GM11168 (cell line): Measurements from ENCODE around the gene SNCG.
"Not testable (repeated sequence)": the region's sequence is repeated elsewhere in the genome, so short reads cannot be mapped to it uniquely, and the experiment has no call there.

Source experiments
- in situ Hi-C: fragments of 300-500 bp; cut with MboI; formaldehyde crosslinking; loops from one replicate; pipeline ENCODE4 v1.12.0; 2022; ENCODE audit warnings: low sequenced_read_pairs; ENCODE audit not compliant: unreplicated experiment

SNCG gene

DNA sequence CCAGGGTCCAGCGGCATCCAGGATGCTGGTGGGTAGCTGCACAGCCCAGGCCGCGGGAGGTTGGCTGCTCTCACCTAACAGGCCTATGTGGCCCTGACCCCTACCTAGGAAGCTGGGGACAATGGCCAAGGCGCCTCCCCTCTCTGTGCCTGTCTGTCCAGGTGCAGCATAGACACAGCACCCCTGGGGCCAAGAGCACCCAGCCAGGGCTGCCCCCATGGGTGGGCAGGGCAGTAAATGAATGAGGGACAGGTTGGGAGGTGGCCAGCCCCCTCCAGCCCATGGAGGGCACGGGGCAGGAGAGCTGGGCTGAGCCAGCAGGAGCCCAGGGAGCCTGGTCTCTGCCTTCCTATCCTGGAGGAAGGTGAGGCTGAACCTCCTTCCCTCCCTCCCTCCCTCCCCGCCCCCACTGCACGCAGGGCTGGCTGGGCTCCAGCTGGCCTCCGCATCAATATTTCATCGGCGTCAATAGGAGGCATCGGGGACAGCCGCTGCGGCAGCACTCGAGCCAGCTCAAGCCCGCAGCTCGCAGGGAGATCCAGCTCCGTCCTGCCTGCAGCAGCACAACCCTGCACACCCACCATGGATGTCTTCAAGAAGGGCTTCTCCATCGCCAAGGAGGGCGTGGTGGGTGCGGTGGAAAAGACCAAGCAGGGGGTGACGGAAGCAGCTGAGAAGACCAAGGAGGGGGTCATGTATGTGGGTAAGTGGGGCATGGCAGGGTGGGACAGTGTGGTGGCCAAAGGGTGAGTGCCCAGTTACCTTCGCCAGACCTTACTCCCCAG is at the start of gene SNCG:
SNCG (plus strand) TSS at position 484 of the 785 bp plus-strand sequence; CDS start at position 583, 99 bp downstream.
- in situ Hi-C loops = no loop called here

DNA sequence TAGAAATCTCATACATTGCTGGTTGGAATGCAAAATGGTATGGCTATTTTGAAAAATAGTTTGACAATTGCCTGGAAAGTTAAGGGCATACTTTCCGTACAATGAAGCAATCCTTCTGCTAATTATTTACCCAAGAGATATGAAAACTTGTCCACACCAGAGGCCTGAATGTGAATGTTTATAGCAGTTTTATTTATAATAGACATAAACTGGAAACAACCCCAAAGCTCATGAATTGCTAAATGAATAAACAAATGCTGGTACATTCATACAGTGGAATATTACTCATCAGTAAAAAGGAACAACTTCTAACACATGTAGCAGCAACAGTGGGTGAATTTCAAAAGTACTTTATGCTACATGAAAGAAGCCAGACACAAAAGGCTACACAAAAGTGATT is 43.7 kb upstream of the SNCG start:
- in situ Hi-C loops = no loop called here

DNA sequence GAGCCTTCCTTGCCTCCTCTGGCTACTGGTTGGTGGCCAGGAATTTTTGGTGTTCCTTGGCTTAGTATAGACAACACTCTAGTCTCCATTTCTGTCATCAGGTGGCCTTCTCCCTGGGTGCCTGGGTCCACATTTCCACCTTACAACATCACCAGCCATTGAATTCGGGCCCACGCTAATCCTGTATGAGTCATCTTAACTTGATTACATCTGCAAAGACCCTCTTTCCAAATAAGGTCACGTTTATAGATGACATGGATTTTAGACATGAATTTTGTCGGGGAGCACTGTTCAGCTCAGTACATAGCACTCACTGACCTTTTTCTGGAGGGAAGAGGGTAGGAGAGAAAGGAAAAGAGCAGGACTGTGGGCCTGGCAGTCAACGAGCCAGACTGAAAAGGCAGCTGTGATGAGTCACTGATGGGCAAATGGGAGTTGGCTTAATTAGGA is 40.4 kb upstream of the SNCG start:
- in situ Hi-C loops = no loop called here

- in situ Hi-C loops = no loop called here
These were observed 35.8 kb upstream of the SNCG start for GRCh38 chr10:86922553-86922961.

DNA sequence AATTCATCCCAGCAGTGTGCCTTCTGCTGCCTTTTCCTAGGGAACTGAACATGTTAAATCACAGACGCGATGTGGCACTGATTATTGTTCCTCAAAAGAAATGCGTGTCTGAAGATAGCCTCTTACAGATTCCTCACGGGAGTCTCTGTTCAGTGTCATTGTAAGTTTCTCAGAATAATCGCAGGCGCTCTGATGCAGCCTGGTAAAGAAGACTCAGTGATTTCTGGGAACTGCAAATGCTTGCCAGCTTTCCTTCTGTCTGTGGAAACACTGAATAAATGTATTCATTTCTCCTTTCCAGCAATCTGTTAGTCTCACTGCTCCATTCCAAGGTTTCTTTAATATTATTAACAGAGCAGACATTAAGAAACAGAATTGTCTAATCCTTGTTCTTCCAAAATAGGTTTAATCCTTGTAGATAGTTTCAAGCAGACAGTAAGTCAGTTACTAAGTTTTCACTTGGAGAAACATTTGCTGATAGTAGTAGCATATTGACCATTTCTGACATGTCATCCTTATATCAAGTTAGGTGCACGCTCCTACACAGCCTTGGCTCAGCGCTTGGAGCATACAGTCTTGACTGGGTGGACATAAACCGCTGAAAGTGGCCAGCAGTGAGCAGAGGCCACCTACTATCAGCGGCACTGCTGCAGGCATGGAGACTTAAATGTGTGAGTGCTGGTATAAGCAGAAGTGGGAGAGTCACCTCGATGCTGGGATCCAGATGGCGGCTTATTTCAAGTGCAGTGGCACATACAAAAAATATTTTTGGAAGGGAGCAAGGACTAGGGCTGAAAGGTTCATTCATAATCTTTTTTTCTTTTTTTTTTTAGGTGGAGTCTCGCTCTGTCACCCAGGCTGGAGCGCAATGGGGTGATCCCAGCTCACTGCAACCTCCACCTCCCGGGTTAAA is 28.7 kb upstream of the SNCG start:
- in situ Hi-C loops = no loop called here

- in situ Hi-C loops = no loop called here
These were observed 26.5 kb upstream of the SNCG start for GRCh38 chr10:86931872-86932271.

DNA sequence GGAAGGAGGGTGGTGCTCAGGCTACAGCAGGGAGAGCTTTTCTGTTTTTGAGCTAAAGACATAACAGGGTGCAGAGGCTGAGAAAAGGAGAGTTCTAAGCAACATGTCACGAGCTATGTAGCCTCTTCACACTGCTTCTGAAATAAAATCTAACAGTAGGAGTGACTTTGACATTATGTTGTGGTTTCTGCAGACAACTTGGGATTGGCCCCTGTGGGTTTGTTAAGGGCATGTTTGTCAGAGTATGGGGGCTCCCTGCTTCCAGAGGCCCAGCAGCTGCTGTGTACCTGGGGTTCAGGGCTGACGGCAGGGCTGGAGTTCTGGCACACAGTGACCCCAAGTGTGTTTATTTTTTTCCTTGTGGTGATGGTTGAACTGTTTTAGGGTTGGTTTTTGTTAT is 25.7 kb upstream of the SNCG start:
- in situ Hi-C loops = no loop called here

DNA sequence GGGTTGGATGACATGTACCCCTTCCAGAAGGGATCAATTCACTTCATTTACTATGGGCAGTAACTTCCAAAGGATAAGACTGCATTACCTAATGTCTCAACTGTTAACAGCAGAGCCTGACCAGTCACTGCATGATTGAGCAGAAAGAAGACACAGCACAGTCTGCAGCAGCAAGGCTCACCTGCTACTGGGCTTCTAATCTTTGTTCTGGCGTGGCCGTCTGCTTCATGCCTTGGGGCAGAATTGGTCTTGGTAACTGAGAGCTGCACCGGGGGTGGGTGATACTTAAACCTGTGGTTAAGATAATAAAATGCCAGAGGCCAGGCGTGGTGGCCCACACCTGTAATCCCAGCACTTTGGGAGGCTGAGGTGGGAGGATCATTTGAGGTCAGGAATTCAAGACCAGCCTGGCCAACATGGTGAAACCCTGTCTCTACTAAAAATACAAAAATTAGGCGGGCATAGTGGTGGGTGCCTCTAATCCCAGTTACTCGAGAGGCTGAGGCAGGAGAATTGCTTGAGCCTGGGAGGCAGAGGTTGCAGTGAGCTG is 24.2 kb upstream of the SNCG start:
- in situ Hi-C loops = not testable (repeated sequence)

DNA sequence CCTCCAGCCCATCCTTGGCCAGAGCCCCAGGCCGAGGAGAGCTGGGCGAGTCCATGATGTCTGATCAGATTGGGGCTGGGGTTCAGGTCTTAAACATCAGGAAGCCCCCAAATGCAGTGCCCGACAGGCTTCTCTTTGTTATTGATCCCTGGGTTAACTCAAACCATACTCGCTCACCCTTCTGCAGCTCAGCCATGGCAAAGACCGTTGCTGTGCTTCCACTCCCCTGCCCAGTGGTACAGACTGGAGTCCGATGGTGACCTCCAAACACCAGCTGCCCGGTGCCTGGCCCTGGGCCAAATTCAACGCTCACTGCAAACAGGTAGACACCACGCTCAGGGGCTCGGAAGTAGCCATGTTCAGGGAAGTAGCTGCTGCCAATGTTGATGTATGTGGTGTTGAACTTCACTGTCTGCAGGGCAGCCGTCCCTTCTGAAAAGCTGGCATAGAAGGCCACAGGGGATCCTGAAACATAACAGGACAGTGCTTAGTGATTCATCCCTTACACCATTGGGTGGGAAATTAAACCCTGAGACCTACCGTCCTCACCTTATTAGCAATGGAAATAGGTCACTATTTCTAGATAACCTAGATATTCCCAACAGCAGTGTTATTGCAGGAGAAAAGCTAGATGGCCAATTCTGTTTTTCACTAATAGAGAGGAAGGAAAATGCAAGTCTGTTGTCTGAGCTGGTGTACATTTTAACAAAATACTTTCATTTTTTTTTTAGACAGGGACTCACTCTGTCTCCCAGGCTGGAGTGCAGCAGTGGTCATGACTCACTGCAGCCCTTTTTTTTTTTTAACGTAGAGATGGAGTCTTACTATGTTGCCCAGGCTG is 21.5 kb upstream of the SNCG start:
- in situ Hi-C loops = no loop called here

DNA sequence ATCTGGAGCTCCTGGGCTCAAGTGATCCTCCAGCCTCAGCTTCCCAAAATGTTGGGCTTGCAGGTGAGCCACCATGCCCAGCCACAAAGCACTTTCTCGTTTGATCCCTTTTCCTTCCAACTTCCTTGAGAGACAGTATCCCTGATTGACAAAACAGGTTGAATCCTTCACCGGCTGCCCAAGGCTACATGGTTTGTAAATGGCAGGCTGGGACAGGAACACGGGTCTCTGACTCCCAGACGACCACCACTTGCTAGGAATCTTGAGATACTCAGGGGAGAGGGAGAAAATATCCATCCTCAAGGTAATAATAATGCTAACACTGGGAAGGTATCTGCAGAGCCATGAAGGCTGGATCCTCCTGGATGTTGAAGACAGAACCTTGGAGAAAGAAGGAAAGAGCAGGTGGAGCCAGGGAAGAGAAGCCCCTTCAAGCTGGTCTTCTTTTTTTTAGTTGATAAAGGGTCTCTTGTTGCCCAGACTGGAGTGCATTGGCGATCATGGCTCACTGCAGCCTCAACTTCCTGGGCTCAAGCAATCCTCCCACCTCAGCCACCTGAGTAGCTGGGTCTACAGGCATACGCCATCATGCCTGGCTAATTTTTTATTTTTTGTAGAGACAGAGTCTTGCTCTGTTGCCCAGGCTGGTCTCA is 20.8 kb upstream of the SNCG start:
- in situ Hi-C loops = no loop called here

GRCh38 chr10:86938260-86938659 is 20.1 kb upstream of the SNCG start:
- in situ Hi-C loops = no loop called here

DNA sequence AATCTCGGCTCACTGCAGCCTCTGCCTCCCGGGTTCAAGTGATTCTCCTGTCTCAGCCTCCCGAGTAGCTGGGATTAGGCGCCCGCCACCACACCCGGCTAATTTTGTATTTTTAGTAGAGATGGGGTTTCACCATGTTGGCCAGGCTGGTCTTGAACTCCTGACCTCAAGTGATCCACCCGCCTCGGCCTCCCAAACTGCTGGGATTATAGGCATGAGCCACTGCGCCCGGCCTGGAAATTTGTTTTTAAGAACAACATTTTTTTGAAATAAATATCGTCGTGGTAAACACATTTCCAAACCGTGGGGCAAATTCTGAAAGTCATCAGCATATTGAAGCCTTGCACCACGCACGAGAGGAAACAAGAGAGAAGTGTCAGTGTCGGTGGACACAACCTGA is 18.3 kb upstream of the SNCG start:
- in situ Hi-C loops = not testable (repeated sequence)

GRCh38 chr10:86940677-86941076 is 17.7 kb upstream of the SNCG start:
- in situ Hi-C loops = no loop called here

DNA sequence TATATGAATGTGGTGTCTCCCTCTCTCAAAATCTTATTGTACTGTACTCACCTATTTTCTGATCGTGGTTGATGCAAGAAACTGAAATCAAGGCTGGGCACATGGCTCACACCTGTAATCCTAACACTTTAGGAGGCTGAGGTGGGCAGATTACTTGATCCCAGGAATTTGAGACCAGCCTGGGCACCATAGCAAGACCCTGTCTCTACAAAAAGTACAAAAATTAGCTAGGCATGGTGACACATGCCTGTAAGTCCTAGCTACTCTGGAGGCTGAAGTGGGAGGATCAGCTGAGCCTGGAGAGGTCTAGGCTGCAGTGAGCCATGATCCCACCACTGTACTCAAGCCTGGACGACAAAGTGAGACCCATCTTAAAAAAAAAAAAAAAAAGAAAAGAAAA is 17.0 kb upstream of the SNCG start:
- in situ Hi-C loops = no loop called here

- in situ Hi-C loops = no loop called here
These were observed 16.4 kb upstream of the SNCG start for GRCh38 chr10:86941991-86942421.

- in situ Hi-C loops = no loop called here
These were observed 15.7 kb upstream of the SNCG start for GRCh38 chr10:86942441-86943315.

GRCh38 chr10:86943316-86944030 is 14.9 kb upstream of the SNCG start:
- in situ Hi-C loops = no loop called here

GRCh38 chr10:86944031-86944419 is 14.4 kb upstream of the SNCG start:
- in situ Hi-C loops = no loop called here
